ENCODE results near the gene ADNP2. TPM values are rescaled to one million over a fixed set of nuclear protein-coding genes. Genes with fewer than 3 reads are reported as not detected.

ADNP2 gene
- total RNA-seq, 2 donors from 2014 or later = 10.9 to 12.3 TPM

GRCh38 chr18:80132180-80132812 is 23.2 kb downstream of the ADNP2 start:
- Histone ChIP-seq H3K4me3 (no peak overlapping the region), H3K36me3 (peaks cover 45% of the 10 kb centered on the region), H3K27me3 (no peaks in the 10 kb centered on the region), H3K9me3 (no peaks in the 10 kb centered on the region), H3K27ac (no peak overlapping the region), H3K4me1 (no peaks in the 10 kb centered on the region)
- no peak for DNase-seq (ENCODE audit: low spot score)
- no peak for TF ChIP-seq CTCF (IDR thresholded peaks at IDR 0.05)

DNA sequence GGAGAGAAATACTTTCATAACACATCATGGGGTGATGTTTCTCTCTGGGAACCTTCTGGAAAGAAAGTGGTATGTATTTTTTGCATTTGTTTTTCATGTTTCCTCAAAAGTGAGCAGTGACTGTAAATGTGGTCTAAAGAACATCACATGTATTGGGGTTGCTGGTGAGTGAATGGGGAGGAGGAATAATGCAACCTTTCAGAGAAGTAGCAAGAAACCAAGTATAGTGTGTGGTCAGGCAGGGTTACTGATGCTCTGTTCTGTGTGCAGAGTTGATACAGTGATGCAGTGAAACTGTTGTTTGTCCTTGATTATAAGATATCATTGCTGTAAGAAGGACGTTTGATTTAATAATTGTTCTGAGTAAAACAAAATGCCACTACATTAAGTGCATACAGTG is 24.1 kb downstream of the ADNP2 start:
- Histone ChIP-seq H3K4me3 (no peak overlapping the region), H3K36me3 (peaks cover 53% of the 10 kb centered on the region), H3K27ac (no peak overlapping the region), H3K27me3 (no peaks in the 10 kb centered on the region), H3K4me1 (no peaks in the 10 kb centered on the region), H3K9me3 (no peaks in the 10 kb centered on the region)
- DNase-seq (ENCODE audit: low spot score) = no peak
- TF ChIP-seq CTCF (IDR thresholded peaks at IDR 0.05) = no peak

DNA sequence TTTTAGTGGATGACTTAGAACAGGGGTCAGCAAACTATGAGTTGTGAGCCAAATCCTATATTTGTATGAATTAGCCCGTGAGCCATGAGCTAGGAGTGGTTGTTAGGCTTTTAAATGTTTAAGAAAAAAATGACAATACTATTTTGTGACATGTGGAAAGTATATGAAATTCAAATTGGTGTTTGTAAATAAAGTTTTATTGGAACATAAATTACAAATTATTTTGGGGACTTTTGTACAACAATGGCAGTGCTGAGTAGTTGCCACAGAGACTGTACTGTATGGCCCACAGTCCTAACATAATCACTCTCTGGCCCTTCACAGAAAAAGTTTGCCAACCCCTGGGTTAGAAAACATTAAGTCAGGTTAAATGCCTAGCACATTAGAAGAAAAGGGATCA is 26.1 kb downstream of the ADNP2 start:
- no peak for TF ChIP-seq CTCF (IDR thresholded peaks at IDR 0.05)
- no peaks in the 10 kb centered on the region for H3K9me3 ChIP-seq
- H3K36me3 ChIP-seq = peaks cover 59% of the 10 kb centered on the region
- H3K27me3 ChIP-seq = no peaks in the 10 kb centered on the region
- H3K4me3 ChIP-seq = no peak overlapping the region
- no peak for DNase-seq (ENCODE audit: low spot score)
- H3K27ac ChIP-seq = no peak overlapping the region
- no peaks in the 10 kb centered on the region for H3K4me1 ChIP-seq

DNA sequence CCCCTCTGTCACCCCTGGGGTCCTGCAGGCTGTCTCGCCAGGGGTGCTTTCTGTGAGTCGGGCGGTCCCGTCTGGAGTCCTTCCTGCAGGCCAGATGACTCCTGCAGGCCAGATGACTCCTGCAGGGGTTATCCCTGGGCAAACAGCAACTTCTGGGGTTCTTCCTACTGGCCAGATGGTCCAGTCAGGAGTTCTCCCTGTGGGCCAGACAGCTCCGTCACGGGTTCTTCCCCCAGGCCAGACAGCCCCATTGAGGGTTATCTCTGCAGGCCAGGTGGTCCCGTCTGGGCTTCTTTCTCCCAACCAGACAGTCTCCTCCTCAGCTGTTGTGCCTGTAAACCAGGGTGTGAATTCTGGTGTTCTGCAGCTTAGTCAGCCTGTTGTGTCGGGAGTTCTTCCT is 27.6 kb downstream of the ADNP2 start:
- H3K27me3 ChIP-seq = no peaks in the 10 kb centered on the region
- H3K36me3 ChIP-seq = peaks cover 65% of the 10 kb centered on the region
- H3K9me3 ChIP-seq = no peaks in the 10 kb centered on the region
- H3K27ac ChIP-seq = no peak overlapping the region
- TF ChIP-seq CTCF (IDR thresholded peaks at IDR 0.05) = no peak
- no peak for DNase-seq (ENCODE audit: low spot score)
- no peak overlapping the region for H3K4me3 ChIP-seq
- no peaks in the 10 kb centered on the region for H3K4me1 ChIP-seq

DNA sequence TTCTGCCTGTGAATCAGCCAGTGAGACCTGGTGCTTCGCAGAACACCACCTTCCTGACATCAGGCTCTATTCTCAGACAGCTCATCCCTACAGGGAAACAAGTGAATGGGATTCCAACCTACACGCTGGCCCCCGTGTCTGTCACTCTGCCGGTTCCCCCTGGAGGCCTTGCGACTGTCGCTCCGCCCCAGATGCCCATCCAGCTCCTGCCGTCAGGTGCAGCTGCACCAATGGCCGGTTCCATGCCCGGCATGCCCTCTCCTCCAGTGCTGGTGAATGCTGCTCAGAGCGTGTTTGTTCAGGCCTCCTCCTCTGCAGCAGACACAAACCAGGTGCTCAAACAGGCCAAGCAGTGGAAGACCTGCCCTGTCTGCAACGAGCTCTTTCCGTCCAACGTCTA is 28.1 kb downstream of the ADNP2 start:
- DNase-seq (ENCODE audit: low spot score) = no peak
- Histone ChIP-seq H3K9me3 (no peaks in the 10 kb centered on the region), H3K4me1 (no peaks in the 10 kb centered on the region), H3K27ac (no peak overlapping the region), H3K36me3 (peaks cover 65% of the 10 kb centered on the region), H3K4me3 (no peak overlapping the region), H3K27me3 (no peaks in the 10 kb centered on the region)
- TF ChIP-seq CTCF (IDR thresholded peaks at IDR 0.05) = no peak

DNA sequence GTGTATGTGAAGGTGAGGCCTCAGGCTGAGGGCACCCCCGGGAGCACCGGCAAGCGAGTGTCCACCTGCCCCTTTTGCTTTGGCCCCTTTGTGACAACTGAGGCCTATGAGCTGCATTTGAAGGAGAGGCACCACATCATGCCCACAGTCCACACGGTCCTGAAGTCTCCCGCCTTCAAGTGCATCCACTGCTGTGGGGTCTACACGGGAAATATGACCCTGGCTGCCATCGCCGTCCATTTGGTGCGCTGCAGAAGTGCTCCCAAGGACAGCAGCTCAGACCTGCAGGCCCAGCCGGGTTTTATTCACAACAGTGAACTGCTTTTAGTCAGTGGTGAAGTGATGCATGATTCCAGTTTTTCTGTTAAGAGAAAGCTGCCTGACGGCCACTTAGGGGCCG is 28.9 kb downstream of the ADNP2 start:
- H3K4me3 ChIP-seq = no peak overlapping the region
- H3K4me1 ChIP-seq = no peaks in the 10 kb centered on the region
- peaks cover 62% of the 10 kb centered on the region for H3K36me3 ChIP-seq
- no peak overlapping the region for H3K27ac ChIP-seq
- DNase-seq (ENCODE audit: low spot score) = no peak
- TF ChIP-seq CTCF (IDR thresholded peaks at IDR 0.05) = no peak
- no peaks in the 10 kb centered on the region for H3K9me3 ChIP-seq
- H3K27me3 ChIP-seq = no peaks in the 10 kb centered on the region
